Mammary epithelial cell (primary cell): ENCODE data around the gene CDKN1C.

Experiments used
- EZH2 ChIP-seq: IDR thresholded peaks from 2 replicates; pipeline ENCODE4 v1.6.1; 2012; ENCODE audit warnings: low read length, inconsistent platforms, borderline replicate concordance
- TF ChIP-seq, protein P1 (sequence below), 2 donors: IDR thresholded peaks in 1 of 2; conservative IDR thresholded peaks in 1 of 2; 2 replicates each; pipeline ENCODE4 v1.5.1; 2011 to 2012; ENCODE audit warnings: inconsistent platforms in 2 of 2, low read length in 2 of 2, mild to moderate bottlenecking in 2 of 2, control low read depth in 1 of 2, low read depth in 1 of 2; ENCODE audit not compliant: insufficient read depth in 1 of 2; ENCODE audit errors: extremely low read depth in 1 of 2

DNA sequence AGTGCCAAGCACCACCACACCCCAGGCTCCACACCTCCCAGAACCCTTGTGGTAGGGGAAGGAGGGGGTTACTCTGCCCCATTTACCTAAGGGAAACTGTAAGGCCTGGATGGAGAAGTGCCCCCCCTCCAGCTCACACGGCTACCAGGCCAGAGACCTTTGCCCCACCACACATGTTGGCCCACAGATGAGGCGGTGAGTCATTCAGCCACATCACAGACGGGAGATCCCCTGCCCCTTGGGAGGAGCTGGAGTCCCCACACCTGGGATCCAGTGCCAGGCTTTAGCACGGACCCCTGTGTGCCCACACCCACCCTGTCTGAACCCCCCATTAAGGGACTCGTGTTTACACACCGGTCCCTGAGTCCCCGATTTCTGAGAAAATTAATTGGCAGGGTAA is 24.9 kb downstream of the CDKN1C start:
- TF ChIP-seq, protein P1, sequence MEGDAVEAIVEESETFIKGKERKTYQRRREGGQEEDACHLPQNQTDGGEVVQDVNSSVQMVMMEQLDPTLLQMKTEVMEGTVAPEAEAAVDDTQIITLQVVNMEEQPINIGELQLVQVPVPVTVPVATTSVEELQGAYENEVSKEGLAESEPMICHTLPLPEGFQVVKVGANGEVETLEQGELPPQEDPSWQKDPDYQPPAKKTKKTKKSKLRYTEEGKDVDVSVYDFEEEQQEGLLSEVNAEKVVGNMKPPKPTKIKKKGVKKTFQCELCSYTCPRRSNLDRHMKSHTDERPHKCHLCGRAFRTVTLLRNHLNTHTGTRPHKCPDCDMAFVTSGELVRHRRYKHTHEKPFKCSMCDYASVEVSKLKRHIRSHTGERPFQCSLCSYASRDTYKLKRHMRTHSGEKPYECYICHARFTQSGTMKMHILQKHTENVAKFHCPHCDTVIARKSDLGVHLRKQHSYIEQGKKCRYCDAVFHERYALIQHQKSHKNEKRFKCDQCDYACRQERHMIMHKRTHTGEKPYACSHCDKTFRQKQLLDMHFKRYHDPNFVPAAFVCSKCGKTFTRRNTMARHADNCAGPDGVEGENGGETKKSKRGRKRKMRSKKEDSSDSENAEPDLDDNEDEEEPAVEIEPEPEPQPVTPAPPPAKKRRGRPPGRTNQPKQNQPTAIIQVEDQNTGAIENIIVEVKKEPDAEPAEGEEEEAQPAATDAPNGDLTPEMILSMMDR (conservative IDR thresholded peaks at IDR 0.05 in 1 of 2, IDR thresholded peaks at IDR 0.05 in 1 of 2; ENCODE audit: extremely low read depth in 1 of 2, insufficient read depth in 1 of 2, low read depth in 1 of 2, low read length in 2 of 2): no peak
- no peak for TF ChIP-seq EZH2
